Measurements from ENCODE around the gene VAV3.

DNA sequence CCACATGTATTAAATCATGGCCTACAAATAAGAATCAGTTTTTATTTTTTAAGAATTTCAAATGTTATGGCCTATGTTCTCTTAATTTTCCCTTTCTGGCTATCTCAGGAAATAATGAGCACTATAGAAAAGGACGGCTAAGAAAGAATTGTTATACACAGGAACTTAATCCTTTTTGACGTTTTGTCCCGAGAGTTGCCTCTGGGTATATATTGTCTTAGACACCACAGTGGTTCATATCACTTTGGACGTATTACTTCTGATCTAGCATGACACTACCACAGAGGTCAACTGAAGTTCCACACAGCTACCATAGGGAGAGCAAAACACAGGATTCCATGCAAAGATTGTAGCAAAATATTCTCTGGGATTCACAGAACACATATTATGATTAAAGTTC lies 307.6 kb downstream of the VAV3 start:
- TF ChIP-seq TCF7L2 (IDR thresholded peaks at IDR 0.05; ENCODE audit: borderline replicate concordance, extremely low read depth, insufficient read depth, insufficient read length) (no peak), RAD21 (IDR thresholded peaks at IDR 0.05; ENCODE audit: low read depth) (no peak), POLR2A (IDR thresholded peaks at IDR 0.05; ENCODE audit: borderline replicate concordance, extremely low read depth, insufficient read depth, insufficient read length) (no peak), EZH2 (IDR thresholded peaks at IDR 0.05) (no peak), CEBPB (IDR thresholded peaks at IDR 0.05; ENCODE audit: low read depth) (no peak), POLR2AphosphoS5 (IDR thresholded peaks at IDR 0.05; ENCODE audit: low read depth, low read length) (no peak), SIN3A (IDR thresholded peaks at IDR 0.05; ENCODE audit: low read depth) (no peak), FOSL1 (IDR thresholded peaks at IDR 0.05; ENCODE audit: low read depth) (no peak)
- TF ChIP-seq, protein P1, sequence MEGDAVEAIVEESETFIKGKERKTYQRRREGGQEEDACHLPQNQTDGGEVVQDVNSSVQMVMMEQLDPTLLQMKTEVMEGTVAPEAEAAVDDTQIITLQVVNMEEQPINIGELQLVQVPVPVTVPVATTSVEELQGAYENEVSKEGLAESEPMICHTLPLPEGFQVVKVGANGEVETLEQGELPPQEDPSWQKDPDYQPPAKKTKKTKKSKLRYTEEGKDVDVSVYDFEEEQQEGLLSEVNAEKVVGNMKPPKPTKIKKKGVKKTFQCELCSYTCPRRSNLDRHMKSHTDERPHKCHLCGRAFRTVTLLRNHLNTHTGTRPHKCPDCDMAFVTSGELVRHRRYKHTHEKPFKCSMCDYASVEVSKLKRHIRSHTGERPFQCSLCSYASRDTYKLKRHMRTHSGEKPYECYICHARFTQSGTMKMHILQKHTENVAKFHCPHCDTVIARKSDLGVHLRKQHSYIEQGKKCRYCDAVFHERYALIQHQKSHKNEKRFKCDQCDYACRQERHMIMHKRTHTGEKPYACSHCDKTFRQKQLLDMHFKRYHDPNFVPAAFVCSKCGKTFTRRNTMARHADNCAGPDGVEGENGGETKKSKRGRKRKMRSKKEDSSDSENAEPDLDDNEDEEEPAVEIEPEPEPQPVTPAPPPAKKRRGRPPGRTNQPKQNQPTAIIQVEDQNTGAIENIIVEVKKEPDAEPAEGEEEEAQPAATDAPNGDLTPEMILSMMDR (IDR thresholded peaks at IDR 0.05 in 2 of 3, conservative IDR thresholded peaks at IDR 0.05 in 1 of 3; ENCODE audit: borderline replicate concordance in 1 of 3, insufficient read depth in 1 of 3, low read depth in 2 of 3, low read length in 2 of 3), result no peak
- TF ChIP-seq, protein P2, sequence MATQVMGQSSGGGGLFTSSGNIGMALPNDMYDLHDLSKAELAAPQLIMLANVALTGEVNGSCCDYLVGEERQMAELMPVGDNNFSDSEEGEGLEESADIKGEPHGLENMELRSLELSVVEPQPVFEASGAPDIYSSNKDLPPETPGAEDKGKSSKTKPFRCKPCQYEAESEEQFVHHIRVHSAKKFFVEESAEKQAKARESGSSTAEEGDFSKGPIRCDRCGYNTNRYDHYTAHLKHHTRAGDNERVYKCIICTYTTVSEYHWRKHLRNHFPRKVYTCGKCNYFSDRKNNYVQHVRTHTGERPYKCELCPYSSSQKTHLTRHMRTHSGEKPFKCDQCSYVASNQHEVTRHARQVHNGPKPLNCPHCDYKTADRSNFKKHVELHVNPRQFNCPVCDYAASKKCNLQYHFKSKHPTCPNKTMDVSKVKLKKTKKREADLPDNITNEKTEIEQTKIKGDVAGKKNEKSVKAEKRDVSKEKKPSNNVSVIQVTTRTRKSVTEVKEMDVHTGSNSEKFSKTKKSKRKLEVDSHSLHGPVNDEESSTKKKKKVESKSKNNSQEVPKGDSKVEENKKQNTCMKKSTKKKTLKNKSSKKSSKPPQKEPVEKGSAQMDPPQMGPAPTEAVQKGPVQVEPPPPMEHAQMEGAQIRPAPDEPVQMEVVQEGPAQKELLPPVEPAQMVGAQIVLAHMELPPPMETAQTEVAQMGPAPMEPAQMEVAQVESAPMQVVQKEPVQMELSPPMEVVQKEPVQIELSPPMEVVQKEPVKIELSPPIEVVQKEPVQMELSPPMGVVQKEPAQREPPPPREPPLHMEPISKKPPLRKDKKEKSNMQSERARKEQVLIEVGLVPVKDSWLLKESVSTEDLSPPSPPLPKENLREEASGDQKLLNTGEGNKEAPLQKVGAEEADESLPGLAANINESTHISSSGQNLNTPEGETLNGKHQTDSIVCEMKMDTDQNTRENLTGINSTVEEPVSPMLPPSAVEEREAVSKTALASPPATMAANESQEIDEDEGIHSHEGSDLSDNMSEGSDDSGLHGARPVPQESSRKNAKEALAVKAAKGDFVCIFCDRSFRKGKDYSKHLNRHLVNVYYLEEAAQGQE (IDR thresholded peaks at IDR 0.05; ENCODE audit: low read depth), result no peak
- TF ChIP-seq, protein P3, sequence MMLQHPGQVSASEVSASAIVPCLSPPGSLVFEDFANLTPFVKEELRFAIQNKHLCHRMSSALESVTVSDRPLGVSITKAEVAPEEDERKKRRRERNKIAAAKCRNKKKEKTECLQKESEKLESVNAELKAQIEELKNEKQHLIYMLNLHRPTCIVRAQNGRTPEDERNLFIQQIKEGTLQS (IDR thresholded peaks at IDR 0.05), result no peak
- TF ChIP-seq, protein P4, sequence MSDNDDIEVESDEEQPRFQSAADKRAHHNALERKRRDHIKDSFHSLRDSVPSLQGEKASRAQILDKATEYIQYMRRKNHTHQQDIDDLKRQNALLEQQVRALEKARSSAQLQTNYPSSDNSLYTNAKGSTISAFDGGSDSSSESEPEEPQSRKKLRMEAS (IDR thresholded peaks at IDR 0.05), result no peak
